Endothelial cell of umbilical vein (primary cell): Measurements from ENCODE around the gene XCL2. TPM values are rescaled to one million over a fixed set of nuclear protein-coding genes. Genes with fewer than 3 reads are reported as not detected.

Experiments used
- BruUV-seq: library from RNA; stranded (reverse); fragments of 400-500 nt; replicated peaks from 2 replicates; lab custom pipeline; 2021; lab: Mats Ljungman, UMichigan
- CTCF ChIA-PET: fragments of 300-600, 350-600 bp; sonication (Branson Sonifier 250); formaldehyde crosslinking; loops from one replicate; lab custom pipeline; 2021; ENCODE audit warnings: antibody characterized with exemption, inconsistent platforms; lab: Charles Lee
- POLR2A ChIA-PET: fragments of 300-600, 350-600 bp; sonication (Branson Sonifier 250); formaldehyde crosslinking; loops from one replicate; lab custom pipeline; 2021; ENCODE audit warnings: antibody characterized with exemption, inconsistent platforms; lab: Charles Lee
- DNase-seq: peaks from one replicate; pipeline ENCODE4 v3.0.0-alpha.2; 2011; ENCODE audit warnings: low read depth, low spot score
- FAIRE-seq: peaks from 2 replicates; lab custom pipeline; 2011; peaks lifted over from hg19 to GRCh38; lab: Jason Lieb, UNC
- H2AFZ ChIP-seq: 2 replicates; pipeline ENCODE4 v1.6.0; 2012; ENCODE audit warnings: low read depth, low read length, control low read depth, inconsistent platforms
- H3K27ac ChIP-seq: 2 replicates; pipeline ENCODE4 v1.5.1; 2011; ENCODE audit warnings: low read depth, mild to moderate bottlenecking, control low read depth, low read length, moderate library complexity; ENCODE audit not compliant: insufficient read depth
- H3K27me3 ChIP-seq, 2 experiments: 2 replicates each; pipeline versions ENCODE4 v1.6.0 to v1.6.1; 2011; ENCODE audit warnings: low read length in 2 of 2, mixed read lengths in 1 of 2; ENCODE audit not compliant: control insufficient read depth in 2 of 2, insufficient read depth in 2 of 2
- H3K36me3 ChIP-seq, 2 experiments: 2 replicates in 1 of 2; 3 replicates in 1 of 2; pipeline ENCODE4 v1.5.1; 2011; ENCODE audit warnings: low read length in 2 of 2, mild to moderate bottlenecking in 1 of 2, moderate library complexity in 1 of 2; ENCODE audit not compliant: control insufficient read depth in 2 of 2, insufficient read depth in 2 of 2; ENCODE audit errors: extremely low read depth in 1 of 2
- H3K4me1 ChIP-seq: 3 replicates; pipeline ENCODE4 v1.5.1; 2011; ENCODE audit warnings: mild to moderate bottlenecking, low read length; ENCODE audit not compliant: control insufficient read depth, insufficient read depth; ENCODE audit errors: extremely low read depth
- H3K4me2 ChIP-seq: 2 replicates; pipeline ENCODE4 v1.6.1; 2011; ENCODE audit warnings: low read length, control low read depth, mixed read lengths; ENCODE audit not compliant: insufficient read depth
- H3K4me3 ChIP-seq, 3 experiments: fragments of 200-600 bp in 1 of 3; sonication (generic), shearing (Covaris generic) in 1 of 3; replicated peaks in 1 of 3; 2 replicates each; pipeline ENCODE4 v1.5.1; 2011 to 2016; ENCODE audit warnings: control low read depth in 3 of 3, low read length in 3 of 3, mild to moderate bottlenecking in 2 of 3, inconsistent platforms in 1 of 3, low read depth in 1 of 3, moderate library complexity in 1 of 3; ENCODE audit not compliant: insufficient read depth in 1 of 3
- H3K79me2 ChIP-seq: 2 replicates; pipeline ENCODE4 v1.6.0; 2012; ENCODE audit warnings: low read length, inconsistent platforms; ENCODE audit not compliant: control insufficient read depth, insufficient read depth
- H3K9ac ChIP-seq: replicated peaks from 2 replicates; pipeline ENCODE3; 2011; ENCODE audit warnings: low read length, control low read depth; ENCODE audit not compliant: insufficient read depth; ENCODE audit errors: extremely low read depth
- H3K9me1 ChIP-seq: replicated peaks from 3 replicates; pipeline ENCODE4 v1.6.0; 2011; ENCODE audit warnings: mild to moderate bottlenecking, low read length; ENCODE audit not compliant: control insufficient read depth, insufficient read depth; ENCODE audit errors: extremely low read depth
- H3K9me3 ChIP-seq: replicated peaks from 2 replicates; pipeline ENCODE4 v1.5.1; 2012; ENCODE audit warnings: low read length, inconsistent platforms; ENCODE audit not compliant: control insufficient read depth, insufficient read depth
- H4K20me1 ChIP-seq: replicated peaks from 2 replicates; pipeline ENCODE3; 2011; ENCODE audit warnings: mild to moderate bottlenecking, low read length; ENCODE audit not compliant: control insufficient read depth, insufficient read depth; ENCODE audit errors: extremely low read depth
- CTCF ChIP-seq, 2 donors: IDR thresholded peaks; 1 replicate in 1 of 2; 2 replicates in 1 of 2; pipeline ENCODE4 v1.5.1; 2011; ENCODE audit warnings: low read length in 2 of 2, mild to moderate bottlenecking in 2 of 2, moderate library complexity in 2 of 2, control low read depth in 1 of 2, inconsistent platforms in 1 of 2, low read depth in 1 of 2; ENCODE audit not compliant: insufficient read depth in 1 of 2; ENCODE audit errors: extremely low read depth in 1 of 2
- EZH2 ChIP-seq: IDR thresholded peaks from 2 replicates; pipeline ENCODE4 v1.6.1; 2012; ENCODE audit warnings: borderline replicate concordance, low read depth, mild to moderate bottlenecking, moderate library complexity, low read length, inconsistent platforms; ENCODE audit not compliant: severe bottlenecking
- FOS ChIP-seq: IDR thresholded peaks from 2 replicates; pipeline ENCODE4 v1.6.1; 2011; ENCODE audit warnings: mild to moderate bottlenecking, low read length, moderate library complexity, borderline replicate concordance; ENCODE audit not compliant: insufficient read depth
- GATA2 ChIP-seq: IDR thresholded peaks from 2 replicates; pipeline ENCODE4 v1.7.0; 2011; ENCODE audit warnings: low read depth, mild to moderate bottlenecking, moderate library complexity, mixed read lengths, low read length; ENCODE audit not compliant: insufficient read length, insufficient read depth
- JUN ChIP-seq: IDR thresholded peaks from 2 replicates; pipeline ENCODE4 v1.6.1; 2011; ENCODE audit warnings: borderline replicate concordance, low read depth; ENCODE audit not compliant: insufficient read length, insufficient read depth
- MYC ChIP-seq: IDR thresholded peaks from one replicate; pipeline ENCODE4 v1.6.1; 2011; ENCODE audit warnings: mild to moderate bottlenecking, low read depth, low read length
- POLR2A ChIP-seq: IDR thresholded peaks from 2 replicates; pipeline ENCODE4 v1.6.1; 2012; ENCODE audit warnings: low read depth, mild to moderate bottlenecking, control low read depth, low read length
- POLR2AphosphoS5 ChIP-seq: IDR thresholded peaks from 2 replicates; pipeline ENCODE4 v1.6.1; 2012; ENCODE audit warnings: low read depth, mild to moderate bottlenecking, control low read depth, low read length, moderate library complexity; ENCODE audit not compliant: insufficient read depth
- dilution Hi-C: fragments of 300-500 bp; cut with MboI; formaldehyde crosslinking; loops from one replicate; pipeline ENCODE4 v1.15.0; 2019; ENCODE audit warnings: low sequenced_read_pairs; ENCODE audit not compliant: extremely low pct_ligation_motif_present
- intact Hi-C: fragments of 100-400 bp; cut with micrococcal nuclease; formaldehyde crosslinking; loops from one replicate; pipeline ENCODE4 v1.10.0; 2022
- polyA plus RNA-seq, 4 experiments: library from polyadenylated mRNA; depleted of rRNA in 3 of 4; stranded (reverse) in 3 of 4; unstranded in 1 of 4; fragments of >200 nt; gene quantifications; 2 replicates each; pipeline versions ENCODE4 v1.2.1 to v1.2.3, GENCODE V29; 2011 to 2012; ENCODE audit warnings: missing spikeins in 1 of 4
- total RNA-seq: library from RNA; stranded (reverse); gene quantifications from 2 replicates; pipeline ENCODE4 v1.2.3, GENCODE V29; 2021
- TF ChIP-seq, protein P1 (sequence below): IDR thresholded peaks from 2 replicates; pipeline ENCODE4 v1.6.1; 2011; ENCODE audit not compliant: insufficient read depth, insufficient read length

XCL2 gene
- total and polyA plus RNA-seq, 2 donors (not counting 3 experiments of a cell fraction or from before 2014, with no cell fraction given), result not detected

DNA sequence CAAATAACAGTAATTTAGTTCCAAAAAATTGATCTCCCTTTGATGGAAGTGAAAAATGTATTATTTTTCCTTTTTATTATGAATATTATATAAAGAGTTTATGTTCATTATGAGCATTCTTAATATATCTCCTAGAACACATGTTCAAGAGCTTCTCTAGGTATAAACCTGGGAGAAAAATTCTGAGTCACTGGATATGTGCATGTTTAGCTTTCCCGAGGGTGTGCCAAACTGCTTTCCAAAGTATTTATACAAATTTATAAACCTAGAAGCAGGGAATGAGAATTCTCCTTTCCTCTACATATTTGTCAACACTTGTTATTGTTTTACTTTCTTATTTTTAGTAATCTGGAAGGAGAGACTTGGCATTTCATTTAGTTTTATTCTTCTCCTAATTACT, 25.0 kb downstream of the XCL2 start:
- TF ChIP-seq POLR2AphosphoS5, result no peak
- no peak for TF ChIP-seq JUN
- TF ChIP-seq FOS, result no peak
- no peak for TF ChIP-seq MYC
- no peak for TF ChIP-seq CTCF (IDR thresholded peaks at IDR 0.05; ENCODE audit: extremely low read depth in 1 of 2, insufficient read depth in 1 of 2, low read depth in 1 of 2, low read length in 2 of 2)
- TF ChIP-seq POLR2A, result no peak
- TF ChIP-seq, protein P1, sequence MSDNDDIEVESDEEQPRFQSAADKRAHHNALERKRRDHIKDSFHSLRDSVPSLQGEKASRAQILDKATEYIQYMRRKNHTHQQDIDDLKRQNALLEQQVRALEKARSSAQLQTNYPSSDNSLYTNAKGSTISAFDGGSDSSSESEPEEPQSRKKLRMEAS, result no peak
- no peak for TF ChIP-seq EZH2
- no peak for TF ChIP-seq GATA2
- POLR2A ChIA-PET, result no interaction called here
- Histone ChIP-seq H3K4me3 (no peak overlapping the region), H3K9me3 (no peaks in the 10 kb centered on the region), H2AFZ (no peak overlapping the region), H3K4me2 (no peak overlapping the region), H3K9ac (no peak overlapping the region), H3K79me2 (no peaks in the 10 kb centered on the region), H3K27me3 (no peaks in the 10 kb centered on the region), H3K9me1 (no peaks in the 10 kb centered on the region), H3K36me3 (no peaks in the 10 kb centered on the region), H4K20me1 (no peaks in the 10 kb centered on the region), H3K27ac (no peak overlapping the region), H3K4me1 (no peaks in the 10 kb centered on the region)
- DNase-seq, result no peak
- dilution Hi-C loops (no loop called here), intact Hi-C loops (no loop called here)
- CTCF ChIA-PET, result interaction anchor here (0.7 kb wide), 1 partner anchor 8 kb away, joined by 3 read pairs; no protein-coding TSS in a partner anchor
- BruUV-seq, result no TSS peak
- no peak for FAIRE-seq
